SK-N-SH treated with all-trans-retinoic acid at 6 μM for 48 hours (cell line): ENCODE results near the gene LZTR1.

Source experiments
- ATAC-seq: fragments of 200-7000 bp; cut with Tn5 transposase; 3 replicates; pipeline ENCODE4 v1.9.1; 2020; ENCODE audit warnings: mild to moderate bottlenecking, moderate library complexity
- ARNTL ChIP-seq: fragments of 450-650 bp; formaldehyde crosslinking; IDR thresholded peaks from 2 replicates; pipeline ENCODE4 v1.5.0; 2020; ENCODE audit warnings: low read depth, mild to moderate bottlenecking, moderate library complexity, borderline replicate concordance
- CSRNP3 ChIP-seq: fragments of 250-450 bp; sonication (Bioruptor Pico); IDR thresholded peaks from 2 replicates; pipeline ENCODE4 v1.5.1; 2021; ENCODE audit warnings: mild to moderate bottlenecking, moderate library complexity
- ESRRG ChIP-seq: fragments of 250-450 bp; sonication (Bioruptor Pico); IDR thresholded peaks from 2 replicates; pipeline ENCODE4 v1.6.1; 2021; ENCODE audit warnings: mild to moderate bottlenecking
- GLIS3 ChIP-seq: fragments of 250-450 bp; sonication (Bioruptor Pico); IDR thresholded peaks from 2 replicates; pipeline ENCODE4 v1.5.0; 2020; ENCODE audit warnings: mild to moderate bottlenecking, moderate library complexity
- ISL1 ChIP-seq: fragments of 250-450 bp; sonication (Bioruptor Pico); IDR thresholded peaks from 2 replicates; pipeline ENCODE4 v2.1.2; 2022; ENCODE audit warnings: mild to moderate bottlenecking, moderate library complexity
- PATZ1 ChIP-seq: fragments of 250-450 bp; sonication (Bioruptor Pico); IDR thresholded peaks from 2 replicates; pipeline ENCODE4 v1.8.0; 2020; ENCODE audit warnings: mild to moderate bottlenecking, moderate library complexity, borderline replicate concordance
- POU6F1 ChIP-seq: fragments of 250-450 bp; sonication (Bioruptor Pico); IDR thresholded peaks from 2 replicates; pipeline ENCODE4 v1.8.0; 2021; ENCODE audit warnings: low read depth, mild to moderate bottlenecking, moderate library complexity, borderline replicate concordance
- SNAI2 ChIP-seq: fragments of 250-450 bp; sonication (Bioruptor Pico); IDR thresholded peaks from 2 replicates; pipeline ENCODE4 v1.5.0; 2020; ENCODE audit warnings: mild to moderate bottlenecking, moderate library complexity
- TCF4 ChIP-seq: fragments of 250-450 bp; sonication (Bioruptor Pico); IDR thresholded peaks from 2 replicates; pipeline ENCODE4 v1.8.0; 2021; ENCODE audit warnings: mild to moderate bottlenecking, moderate library complexity, borderline replicate concordance
- TSHZ2 ChIP-seq: fragments of 250-450 bp; sonication (Bioruptor Pico); IDR thresholded peaks from 2 replicates; pipeline ENCODE4 v1.5.0; 2020; ENCODE audit warnings: mild to moderate bottlenecking, moderate library complexity
- ZFP3 ChIP-seq: fragments of 250-450 bp; sonication (Bioruptor Pico); IDR thresholded peaks from 2 replicates; pipeline ENCODE4 v1.5.0; 2020; ENCODE audit warnings: mild to moderate bottlenecking, moderate library complexity
- ZFP30 ChIP-seq: fragments of 450-650 bp; formaldehyde crosslinking; IDR thresholded peaks from 2 replicates; pipeline ENCODE4 v1.5.0; 2022; ENCODE audit warnings: mild to moderate bottlenecking, moderate library complexity
- ZNF565 ChIP-seq: fragments of 450-650 bp; formaldehyde crosslinking; conservative IDR thresholded peaks from 2 replicates; pipeline ENCODE4 v1.5.0; 2020; ENCODE audit warnings: low read depth, mild to moderate bottlenecking, moderate library complexity
- ZNF70 ChIP-seq: fragments of 450-650 bp; formaldehyde crosslinking; IDR thresholded peaks from 2 replicates; pipeline ENCODE4 v1.5.0; 2020; ENCODE audit warnings: mild to moderate bottlenecking, moderate library complexity
- ZNF8 ChIP-seq: fragments of 450-650 bp; formaldehyde crosslinking; IDR thresholded peaks from 2 replicates; pipeline ENCODE4 v1.5.0; 2020; ENCODE audit warnings: mild to moderate bottlenecking, moderate library complexity
- TF ChIP-seq, protein P1 (sequence below): fragments of 250-450 bp; sonication (Bioruptor Pico); IDR thresholded peaks from 2 replicates; pipeline ENCODE4 v1.5.1; 2020; ENCODE audit warnings: low read depth, mild to moderate bottlenecking, moderate library complexity

Gene LZTR1

DNA sequence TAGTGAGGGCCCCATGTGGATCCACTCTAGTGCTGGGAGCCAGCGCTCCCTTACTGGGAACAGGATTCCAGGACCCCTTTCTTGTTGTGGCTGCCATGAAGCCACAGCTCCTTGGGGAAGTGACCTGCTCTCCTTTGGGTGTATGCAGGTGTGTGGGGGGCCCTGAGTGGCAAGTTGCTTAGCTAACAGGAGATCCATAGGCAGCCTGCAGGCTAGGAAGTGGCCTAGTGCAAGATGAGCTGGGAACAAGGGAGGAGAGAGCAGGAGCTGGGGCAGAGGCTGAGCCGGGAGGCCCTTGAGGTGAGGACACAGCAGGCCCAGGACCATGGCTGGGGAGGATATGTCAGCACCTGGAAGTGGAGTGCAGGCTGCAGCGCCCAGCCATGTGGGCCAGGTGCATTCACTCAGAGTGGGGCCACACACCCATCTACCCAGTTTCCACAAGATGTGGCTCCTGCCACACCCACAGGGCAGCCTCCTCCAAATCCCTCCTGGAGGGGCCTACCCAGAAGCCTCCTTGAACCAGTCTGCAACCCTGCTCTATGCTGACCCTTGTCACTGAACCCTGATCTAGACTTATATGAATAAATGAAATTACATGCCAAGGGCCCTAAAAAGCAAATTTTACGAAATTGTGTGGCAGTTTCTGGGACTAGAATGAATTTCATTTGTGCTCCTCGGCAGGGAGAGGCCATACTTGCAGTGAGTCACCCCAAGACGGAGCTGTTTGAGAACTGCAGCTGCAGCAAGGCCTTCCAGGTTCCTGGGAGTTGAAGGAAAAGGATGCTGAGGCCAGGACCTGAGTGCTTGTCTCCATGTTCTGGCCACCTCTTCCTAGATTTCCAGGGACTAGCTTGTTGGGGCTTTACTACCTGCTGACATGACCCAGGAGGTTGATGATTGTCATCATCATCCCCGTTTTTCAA is 16.6 kb downstream of the LZTR1 start (continued):
- TF ChIP-seq PATZ1 (CRISPR knock-in tag), result no peak
- no peak for TF ChIP-seq ESRRG (CRISPR knock-in tag)
- no peak for TF ChIP-seq POU6F1 (CRISPR knock-in tag)
- TF ChIP-seq SNAI2 (CRISPR knock-in tag), result no peak
- TF ChIP-seq, all 23 proteins: peak for 0

DNA sequence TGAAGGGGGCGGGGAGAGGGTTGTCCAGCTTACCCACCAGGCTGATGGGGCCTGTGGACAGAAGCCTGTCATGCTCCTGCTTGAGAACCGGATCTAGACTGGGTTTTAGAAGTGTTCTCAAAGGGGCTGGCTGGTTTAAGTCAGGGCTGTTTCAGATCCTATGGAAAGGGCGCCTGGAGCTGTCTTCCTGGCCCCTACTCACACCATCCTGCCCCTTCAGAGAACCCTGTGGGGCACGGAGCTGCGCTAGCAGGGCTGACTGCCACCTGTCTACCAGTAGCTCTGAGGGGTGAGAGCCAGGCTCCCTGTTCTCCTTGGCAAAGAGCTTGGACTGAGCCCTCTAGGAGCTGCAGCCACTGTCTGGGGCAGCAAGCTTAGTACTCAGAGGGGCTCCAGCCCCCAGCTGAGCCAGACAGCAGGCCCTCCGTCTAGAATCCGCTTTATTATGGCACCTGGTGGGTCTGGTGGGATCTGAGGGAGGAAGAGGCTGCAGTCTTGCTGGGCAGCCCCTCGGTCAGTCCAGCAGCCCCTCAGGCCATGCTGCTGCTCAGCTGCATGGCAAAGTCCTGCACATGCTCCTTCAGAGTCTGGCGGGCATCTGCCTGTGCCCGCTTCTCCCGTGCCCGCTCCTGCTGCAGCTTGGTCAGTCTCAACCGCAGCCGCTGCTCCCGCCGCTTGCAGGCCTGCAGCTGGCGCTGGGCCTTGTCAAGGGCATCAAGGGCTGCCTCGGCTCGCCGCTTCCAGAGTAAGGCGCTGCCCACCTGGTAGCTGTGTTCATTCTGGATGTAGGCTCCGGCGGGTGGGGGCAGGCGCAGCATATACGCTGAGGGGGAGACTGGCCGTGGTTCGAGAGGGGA is 17.5 kb downstream of the LZTR1 start:
- TF ChIP-seq SNAI2 (CRISPR knock-in tag) (no peak), ISL1 (no peak), PATZ1 (CRISPR knock-in tag) (no peak), ZNF565 (no peak), GLIS3 (no peak), ZFP30 (CRISPR knock-in tag) (no peak), TSHZ2 (CRISPR knock-in tag) (no peak), ZFP3 (CRISPR knock-in tag) (no peak), ZNF8 (CRISPR knock-in tag) (no peak)
- TF ChIP-seq, protein P1, sequence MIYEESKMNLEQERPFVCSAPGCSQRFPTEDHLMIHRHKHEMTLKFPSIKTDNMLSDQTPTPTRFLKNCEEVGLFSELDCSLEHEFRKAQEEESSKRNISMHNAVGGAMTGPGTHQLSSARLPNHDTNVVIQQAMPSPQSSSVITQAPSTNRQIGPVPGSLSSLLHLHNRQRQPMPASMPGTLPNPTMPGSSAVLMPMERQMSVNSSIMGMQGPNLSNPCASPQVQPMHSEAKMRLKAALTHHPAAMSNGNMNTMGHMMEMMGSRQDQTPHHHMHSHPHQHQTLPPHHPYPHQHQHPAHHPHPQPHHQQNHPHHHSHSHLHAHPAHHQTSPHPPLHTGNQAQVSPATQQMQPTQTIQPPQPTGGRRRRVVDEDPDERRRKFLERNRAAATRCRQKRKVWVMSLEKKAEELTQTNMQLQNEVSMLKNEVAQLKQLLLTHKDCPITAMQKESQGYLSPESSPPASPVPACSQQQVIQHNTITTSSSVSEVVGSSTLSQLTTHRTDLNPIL (CRISPR knock-in tag), result no peak
- ATAC-seq, result no peak

GRCh38 chr22:21000207-21000986 is 18.3 kb downstream of the LZTR1 start:
- ATAC-seq, result no peak; the same call in 2 of the 3 replicates
- no peak for TF ChIP-seq CSRNP3 (CRISPR knock-in tag)
- no peak for TF ChIP-seq ZNF565
- no peak for TF ChIP-seq TCF4 (CRISPR knock-in tag)
- TF ChIP-seq ARNTL (CRISPR knock-in tag), result no peak
- no peak for TF ChIP-seq GLIS3
- TF ChIP-seq, protein P1 (CRISPR knock-in tag), result no peak
- 0 out of 2 replicates have a peak, but pooled peaks have one; percentile 11 for TF ChIP-seq ZNF70 (CRISPR knock-in tag)
